DMS153 (cell line): Measurements from ENCODE around the gene PPFIA1.
"Not testable (repeated sequence)": the region's sequence is repeated elsewhere in the genome, so short reads cannot be mapped to it uniquely, and the experiment has no call there.

Experiments
- DNase-seq: peaks from one replicate; lab custom pipeline; 2025; lab: John Stamatoyannopoulos, UW

The PPFIA1 gene

GRCh38 chr11:70397336-70397982, 127.0 kb downstream of the PPFIA1 start:
- DNase-seq: no peak

GRCh38 chr11:70397983-70398833, 127.7 kb downstream of the PPFIA1 start, which contains the start of gene CTTN:
TSS of gene CTTN (plus strand) at chr11:70398529. CDS start at chr11:70407298, 8,769 bp downstream.
- peak; percentile 58 for DNase-seq

GRCh38 chr11:70398834-70399680, 128.6 kb downstream of the PPFIA1 start:
- no peak for DNase-seq

- DNase-seq: no peak
Observed at GRCh38 chr11:70399681-70400112, 129.2 kb downstream of the PPFIA1 start.

GRCh38 chr11:70400643-70401042, 130.2 kb downstream of the PPFIA1 start:
- DNase-seq: no peak

GRCh38 chr11:70402016-70402415, 131.5 kb downstream of the PPFIA1 start:
- no peak for DNase-seq

GRCh38 chr11:70402685-70403084, 132.2 kb downstream of the PPFIA1 start:
- no peak for DNase-seq

- no peak for DNase-seq
Observed at GRCh38 chr11:70404244-70404643, 133.8 kb downstream of the PPFIA1 start.

GRCh38 chr11:70405679-70406395, 135.3 kb downstream of the PPFIA1 start:
- DNase-seq: no peak

- DNase-seq: no peak
Observed at GRCh38 chr11:70407121-70407520, 136.6 kb downstream of the PPFIA1 start.

- no peak for DNase-seq
Observed at GRCh38 chr11:70407814-70408213, 137.3 kb downstream of the PPFIA1 start.

- DNase-seq: not testable (repeated sequence)
Observed at GRCh38 chr11:70408326-70408725, 137.8 kb downstream of the PPFIA1 start.

GRCh38 chr11:70409437-70409836, 138.9 kb downstream of the PPFIA1 start:
- no peak for DNase-seq

- no peak for DNase-seq
Observed at GRCh38 chr11:70409871-70410270, 139.4 kb downstream of the PPFIA1 start.

- DNase-seq: no peak
Observed at GRCh38 chr11:70410276-70411205, 140.1 kb downstream of the PPFIA1 start.

GRCh38 chr11:70411713-70412452, 141.4 kb downstream of the PPFIA1 start:
- DNase-seq: no peak

- DNase-seq: no peak
Observed at GRCh38 chr11:70413151-70413550, 142.7 kb downstream of the PPFIA1 start.

- no peak for DNase-seq
Observed at GRCh38 chr11:70414341-70415100, 144.0 kb downstream of the PPFIA1 start.

GRCh38 chr11:70415191-70415590, 144.7 kb downstream of the PPFIA1 start:
- no peak for DNase-seq
